ENCODE data around the gene MINDY4. TPM values are rescaled to one million over a fixed set of nuclear protein-coding genes. Genes with fewer than 3 reads are reported as not detected.

MINDY4 gene
- total RNA-seq, 1 donor from 2014 or later: 5.2 TPM

- peak; percentile 33 for DNase-seq
These were observed 146.1 kb downstream of the MINDY4 start for GRCh38 chr7:30917216-30917893.

- DNase-seq: no peak
These were observed 147.5 kb downstream of the MINDY4 start for GRCh38 chr7:30918676-30919075.

- no peak for DNase-seq
These were observed 148.9 kb downstream of the MINDY4 start for GRCh38 chr7:30920021-30920583.

GRCh38 chr7:30920584-30921539 is 149.6 kb downstream of the MINDY4 start:
- no peak for DNase-seq

- DNase-seq: no peak
These were observed 150.6 kb downstream of the MINDY4 start for GRCh38 chr7:30921540-30922401.

GRCh38 chr7:30922596-30922995 is 151.4 kb downstream of the MINDY4 start:
- DNase-seq: no peak

- DNase-seq: no peak
These were observed 152.0 kb downstream of the MINDY4 start for GRCh38 chr7:30923009-30923773.

GRCh38 chr7:30923774-30924413 is 152.7 kb downstream of the MINDY4 start:
- no peak for DNase-seq

- no peak for DNase-seq
These were observed 153.4 kb downstream of the MINDY4 start for GRCh38 chr7:30924624-30925023.

- DNase-seq: no peak
These were observed 153.9 kb downstream of the MINDY4 start for GRCh38 chr7:30925117-30925516.

- DNase-seq: no peak
These were observed 154.7 kb downstream of the MINDY4 start for GRCh38 chr7:30925913-30926312.

- DNase-seq: no peak
These were observed 155.1 kb downstream of the MINDY4 start for GRCh38 chr7:30926313-30926712.

GRCh38 chr7:30927040-30927439 is 155.8 kb downstream of the MINDY4 start:
- no peak for DNase-seq

- DNase-seq: no peak
These were observed 156.3 kb downstream of the MINDY4 start for GRCh38 chr7:30927559-30927958.

GRCh38 chr7:30928254-30928872 is 157.1 kb downstream of the MINDY4 start:
- no peak for DNase-seq

- DNase-seq: no peak
These were observed 158.5 kb downstream of the MINDY4 start for GRCh38 chr7:30929686-30930085.

GRCh38 chr7:30930621-30931020 is 159.4 kb downstream of the MINDY4 start:
- no peak for DNase-seq

GRCh38 chr7:30931161-30931928 is 160.1 kb downstream of the MINDY4 start:
- no peak for DNase-seq

GRCh38 chr7:30931929-30932540 is 160.8 kb downstream of the MINDY4 start:
- no peak for DNase-seq
